Subcutaneous adipose tissue (tissue), 4 donors: ENCODE measurements around the gene AXL. TPM values are rescaled to one million over a fixed set of nuclear protein-coding genes. Genes with fewer than 3 reads are reported as not detected.

ENCODE experiments used
- CTCF ChIP-seq: fragments of 450-650 bp; IDR thresholded peaks from one replicate; pipeline ENCODE4 v1.5.1; 2016; ENCODE audit warnings: low read depth, mild to moderate bottlenecking, control low read depth, antibody characterized with exemption, moderate library complexity
- total RNA-seq, 4 donors: library from RNA; depleted of rRNA; stranded (reverse); fragments of >200 nt; gene quantifications; one replicate each; pipeline ENCODE4 v1.1.0, GENCODE V29; 2016

AXL gene
- total RNA-seq, 4 donors from 2014 or later: 72.6 to 118 (median 80.0) TPM

- no peak for TF ChIP-seq CTCF
Observed at GRCh38 chr19:41219924-41220567, 1.0 kb downstream of the AXL start.

- TF ChIP-seq CTCF: no peak
Observed at GRCh38 chr19:41220811-41221210, 1.8 kb downstream of the AXL start.

- TF ChIP-seq CTCF: no peak
Observed at GRCh38 chr19:41221514-41222205, 2.6 kb downstream of the AXL start.

- no peak for TF ChIP-seq CTCF
Observed at GRCh38 chr19:41222240-41222639, 3.2 kb downstream of the AXL start.

- no peak for TF ChIP-seq CTCF
Observed at GRCh38 chr19:41223431-41224234, 4.6 kb downstream of the AXL start.

GRCh38 chr19:41224632-41225031 is 5.6 kb downstream of the AXL start:
- no peak for TF ChIP-seq CTCF
